Measurements from ENCODE around the gene LRRFIP1.
"Not testable (repeated sequence)": the region's sequence is repeated elsewhere in the genome, so short reads cannot be mapped to it uniquely, and the experiment has no call there.

The LRRFIP1 gene, protein sequence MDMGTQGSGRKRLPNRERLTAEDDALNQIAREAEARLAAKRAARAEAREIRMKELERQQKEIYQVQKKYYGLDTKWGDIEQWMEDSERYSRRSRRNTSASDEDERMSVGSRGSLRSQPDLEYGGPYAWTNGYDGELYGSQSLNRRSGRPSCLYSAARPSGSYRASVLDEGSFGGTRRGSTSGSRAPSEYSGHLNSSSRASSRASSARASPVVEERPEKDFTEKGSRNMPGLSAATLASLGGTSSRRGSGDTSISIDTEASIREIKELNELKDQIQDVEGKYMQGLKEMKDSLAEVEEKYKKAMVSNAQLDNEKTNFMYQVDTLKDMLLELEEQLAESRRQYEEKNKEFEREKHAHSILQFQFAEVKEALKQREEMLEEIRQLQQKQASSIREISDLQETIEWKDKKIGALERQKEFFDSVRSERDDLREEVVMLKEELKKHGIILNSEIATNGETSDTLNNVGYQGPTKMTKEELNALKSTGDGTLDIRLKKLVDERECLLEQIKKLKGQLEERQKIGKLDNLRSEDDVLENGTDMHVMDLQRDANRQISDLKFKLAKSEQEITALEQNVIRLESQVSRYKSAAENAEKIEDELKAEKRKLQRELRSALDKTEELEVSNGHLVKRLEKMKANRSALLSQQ

DNA sequence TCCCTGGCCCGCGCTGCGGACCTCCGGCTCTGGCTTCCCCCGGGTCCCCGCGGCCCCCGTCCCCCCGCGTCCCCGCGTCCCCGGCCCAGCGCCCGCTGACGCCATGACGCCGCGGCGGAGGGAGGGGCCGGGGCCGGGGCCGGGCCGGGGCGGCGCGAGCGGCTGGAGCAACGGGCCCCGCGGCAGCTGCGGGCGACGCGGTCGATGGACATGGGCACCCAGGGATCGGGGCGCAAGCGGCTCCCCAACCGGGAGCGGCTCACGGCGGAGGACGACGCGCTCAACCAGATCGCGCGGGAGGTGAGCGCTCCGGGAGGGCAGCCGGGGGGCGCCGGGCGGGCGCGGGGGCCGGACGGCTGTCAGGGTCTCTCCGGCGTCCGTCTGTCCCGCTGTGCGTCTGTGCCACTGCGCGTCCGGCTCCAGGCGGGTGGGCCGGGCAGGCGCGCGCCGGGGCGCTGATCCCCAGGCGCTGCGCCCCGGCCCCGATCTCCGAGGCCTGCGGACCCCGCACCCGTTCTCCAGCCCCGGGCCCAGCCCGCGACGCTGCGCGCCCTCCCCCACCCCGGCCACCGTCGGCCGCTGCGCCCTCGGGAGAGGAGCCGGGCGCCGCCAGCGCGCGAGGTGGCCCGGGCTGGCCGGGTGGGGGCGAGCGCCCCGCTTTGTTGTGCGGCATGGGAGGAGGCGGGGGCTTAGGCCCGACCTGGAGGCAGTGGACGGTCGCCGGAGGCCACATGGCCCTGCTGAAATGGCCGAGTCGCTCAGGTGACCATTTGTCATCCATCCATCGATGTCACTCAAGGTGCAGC is at the start of gene LRRFIP1:
Gene LRRFIP1 (plus strand): TSS at position 147 of the 806 bp plus-strand sequence. CDS start 58 bp downstream, at position 205.
- no peak for DNase-seq

DNA sequence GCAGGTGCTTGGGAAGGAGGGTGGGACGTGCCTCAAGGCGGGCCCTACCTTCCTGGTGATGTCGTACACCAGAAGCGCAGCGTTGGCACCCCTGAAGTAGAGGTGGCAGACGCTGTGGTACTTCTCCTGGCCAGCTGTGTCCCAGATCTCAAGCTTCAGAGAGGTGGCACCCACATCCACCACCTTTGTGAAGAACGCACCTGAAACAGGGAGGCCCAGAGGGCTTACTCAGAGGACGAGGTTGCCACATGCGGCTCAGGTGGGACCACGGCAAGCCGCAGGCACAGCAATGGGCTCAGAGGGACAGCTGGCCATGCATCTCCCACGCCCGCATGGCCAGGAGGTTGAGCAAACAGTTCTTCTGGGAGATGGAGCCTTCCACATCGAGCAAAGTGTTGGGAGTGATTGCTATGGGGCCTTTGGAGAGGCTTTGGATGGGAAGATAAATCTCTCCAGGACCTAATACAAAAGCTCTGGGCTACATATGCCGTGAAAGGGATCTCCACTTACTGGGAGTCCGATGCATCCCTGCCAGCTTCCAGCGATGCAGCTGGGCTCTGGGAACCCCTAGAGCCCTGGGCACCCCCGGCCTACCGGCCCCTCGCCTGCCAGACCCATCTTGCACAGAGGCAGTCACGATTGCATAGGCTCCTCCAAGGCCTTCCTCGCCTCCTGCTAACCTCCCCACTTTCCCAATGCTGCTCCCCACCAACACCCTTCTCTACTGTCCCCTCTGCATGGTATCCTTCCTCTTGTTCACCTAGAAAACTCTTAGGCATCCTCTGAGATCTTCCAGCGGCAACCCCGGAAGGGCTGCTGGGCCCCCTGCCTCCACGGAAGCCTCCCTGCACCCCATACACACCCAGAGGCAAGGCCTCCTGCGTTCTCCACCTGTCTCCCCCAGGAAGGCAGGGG is 49.2 kb upstream of the LRRFIP1 start:
- no peak for DNase-seq

GRCh38 chr2:237581326-237581725 is 46.1 kb upstream of the LRRFIP1 start:
- DNase-seq, result no peak

DNA sequence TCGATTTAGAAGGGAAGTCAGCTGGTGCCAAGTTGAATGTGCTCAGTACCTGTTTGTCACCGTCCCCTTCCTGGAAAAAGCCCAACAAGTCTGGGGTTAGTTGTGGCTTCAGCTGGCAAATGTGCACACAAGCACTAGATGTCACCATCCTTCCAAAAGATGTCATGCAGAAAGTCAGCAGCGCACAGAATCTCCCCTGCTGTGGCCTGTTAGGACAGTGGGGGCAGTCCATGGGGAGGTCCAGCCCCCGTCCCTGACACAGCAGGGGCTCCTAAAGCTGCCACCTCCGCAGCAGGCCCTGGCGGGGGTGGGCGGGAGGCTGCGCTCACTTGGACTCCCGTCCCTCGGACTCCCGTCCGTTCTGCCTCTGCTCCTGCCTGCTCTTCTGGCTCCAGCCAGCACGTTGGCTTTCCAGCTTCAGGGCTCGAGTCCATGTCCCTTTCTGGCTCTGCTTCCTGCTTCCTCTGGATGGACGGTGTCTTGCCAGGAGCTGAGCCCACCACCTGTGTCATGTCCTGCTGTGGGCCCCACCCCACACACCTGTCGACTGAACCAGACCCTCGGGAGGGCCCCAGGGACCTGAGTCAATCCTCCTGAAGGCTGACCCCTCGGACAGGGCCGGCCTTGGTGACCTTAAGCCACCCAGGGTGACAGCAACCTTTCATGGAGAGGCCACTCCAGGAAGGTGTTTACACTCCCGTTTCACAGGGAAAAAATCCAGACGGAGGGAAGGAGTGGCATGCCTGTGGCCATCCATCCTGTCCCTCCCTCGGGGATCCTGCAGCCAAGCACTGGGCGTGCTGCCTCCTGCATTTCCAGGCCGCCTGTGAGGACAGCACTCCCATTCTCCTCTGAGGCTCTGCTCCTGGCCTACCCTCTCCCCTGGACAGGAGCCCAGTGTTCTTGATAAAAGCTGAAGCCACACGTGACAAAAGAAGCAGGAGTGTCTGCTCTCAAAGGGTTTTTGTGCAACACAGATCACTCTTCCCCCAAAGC is 45.3 kb upstream of the LRRFIP1 start:
- DNase-seq, result no peak

- no peak for DNase-seq
Measured at GRCh38 chr2:237583385-237584295, 43.7 kb upstream of the LRRFIP1 start.

DNA sequence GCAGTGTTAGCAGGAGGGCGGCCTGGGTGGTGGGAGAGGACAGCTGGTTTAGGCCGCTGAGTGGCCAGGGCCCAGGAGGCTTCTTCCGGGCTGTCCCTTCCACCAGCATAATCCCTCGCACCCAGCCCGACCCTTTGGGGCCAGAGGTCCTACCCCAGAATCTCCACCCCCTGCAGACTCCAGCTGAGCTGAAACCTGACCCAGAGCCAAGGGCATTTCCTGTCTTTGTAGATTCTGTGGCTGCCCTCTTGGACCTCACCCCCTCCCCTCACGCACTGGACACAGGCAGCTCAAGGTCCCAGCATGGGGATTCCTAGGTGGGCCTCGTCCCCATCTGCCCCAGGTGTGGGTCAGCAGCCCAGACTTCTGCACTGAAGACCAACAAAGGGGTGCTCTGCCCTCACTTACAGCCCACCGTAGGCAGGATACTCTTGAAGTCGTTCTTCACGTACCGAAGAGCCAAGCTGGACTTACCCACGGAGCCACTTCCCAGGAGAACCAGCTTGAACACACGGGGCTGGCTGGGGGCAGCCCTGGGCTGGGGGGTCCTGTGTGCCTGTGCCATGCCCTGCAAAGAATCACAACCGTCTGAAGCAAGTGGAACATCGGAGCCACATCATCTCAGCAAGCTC is 41.7 kb upstream of the LRRFIP1 start:
- DNase-seq, result no peak

DNA sequence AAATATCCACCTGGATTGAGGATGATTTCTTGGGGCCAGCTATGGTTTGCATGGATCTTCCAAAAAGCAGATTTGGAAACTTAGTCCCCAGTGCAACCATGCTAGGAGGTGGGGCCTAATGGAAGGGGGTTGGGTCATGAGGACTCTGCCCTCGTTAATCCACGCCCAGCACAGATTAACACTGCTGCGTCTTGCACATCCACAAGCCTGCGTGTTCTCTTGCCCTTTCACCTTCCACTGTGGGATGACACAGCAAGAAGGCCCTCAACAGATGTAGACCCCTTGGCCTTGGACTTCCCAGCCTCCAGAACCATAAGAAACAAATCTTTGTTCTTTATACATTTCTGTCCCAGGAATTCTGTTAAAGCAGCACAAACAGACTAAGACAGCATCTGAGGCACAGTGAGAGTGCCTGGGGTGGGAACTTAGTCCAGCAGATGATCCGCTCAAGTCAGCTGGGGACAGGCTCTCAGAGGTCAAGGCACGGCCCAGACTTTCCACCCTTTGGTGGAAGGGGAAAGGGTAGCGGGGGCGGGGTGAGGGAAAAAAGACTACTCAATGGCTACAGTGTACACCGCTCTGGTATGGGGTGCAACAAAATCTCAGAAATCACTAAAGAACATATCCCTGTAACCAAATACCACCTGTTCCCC is 39.2 kb upstream of the LRRFIP1 start:
- no peak for DNase-seq

GRCh38 chr2:237590272-237591140 is 36.9 kb upstream of the LRRFIP1 start, which contains the start of gene RAB17:
TSS of gene RAB17 (minus strand) at chr2:237590734. CDS start at chr2:237586154, 4,580 bp downstream.
- DNase-seq, result no peak

- DNase-seq, result no peak
Measured at GRCh38 chr2:237591141-237591881, 36.1 kb upstream of the LRRFIP1 start.

GRCh38 chr2:237592425-237592980 is 34.9 kb upstream of the LRRFIP1 start:
- DNase-seq, result no peak

DNA sequence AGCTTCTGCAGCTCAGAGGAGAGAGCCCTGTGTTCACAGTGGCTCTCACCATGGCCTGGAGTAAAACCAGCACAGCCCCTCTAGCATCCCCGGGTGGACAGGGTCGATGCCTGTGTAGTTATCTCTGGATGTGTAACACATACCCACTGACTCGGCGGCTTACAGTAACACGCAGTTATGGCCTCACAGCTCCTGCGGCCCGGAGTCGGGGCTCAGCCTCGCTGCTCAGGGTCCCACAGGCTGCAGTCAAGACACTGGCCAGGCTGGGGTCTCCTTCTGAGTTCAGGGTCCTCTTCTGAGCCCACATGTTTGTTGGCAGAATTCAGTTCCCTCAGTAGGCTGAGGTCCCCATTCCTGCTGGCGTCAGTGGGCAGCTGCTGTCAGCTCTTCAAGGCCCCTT is 34.4 kb upstream of the LRRFIP1 start:
- DNase-seq, result no peak

GRCh38 chr2:237593596-237594320 is 33.6 kb upstream of the LRRFIP1 start:
- no peak for DNase-seq

GRCh38 chr2:237594514-237594871 is 32.9 kb upstream of the LRRFIP1 start:
- DNase-seq, result no peak

DNA sequence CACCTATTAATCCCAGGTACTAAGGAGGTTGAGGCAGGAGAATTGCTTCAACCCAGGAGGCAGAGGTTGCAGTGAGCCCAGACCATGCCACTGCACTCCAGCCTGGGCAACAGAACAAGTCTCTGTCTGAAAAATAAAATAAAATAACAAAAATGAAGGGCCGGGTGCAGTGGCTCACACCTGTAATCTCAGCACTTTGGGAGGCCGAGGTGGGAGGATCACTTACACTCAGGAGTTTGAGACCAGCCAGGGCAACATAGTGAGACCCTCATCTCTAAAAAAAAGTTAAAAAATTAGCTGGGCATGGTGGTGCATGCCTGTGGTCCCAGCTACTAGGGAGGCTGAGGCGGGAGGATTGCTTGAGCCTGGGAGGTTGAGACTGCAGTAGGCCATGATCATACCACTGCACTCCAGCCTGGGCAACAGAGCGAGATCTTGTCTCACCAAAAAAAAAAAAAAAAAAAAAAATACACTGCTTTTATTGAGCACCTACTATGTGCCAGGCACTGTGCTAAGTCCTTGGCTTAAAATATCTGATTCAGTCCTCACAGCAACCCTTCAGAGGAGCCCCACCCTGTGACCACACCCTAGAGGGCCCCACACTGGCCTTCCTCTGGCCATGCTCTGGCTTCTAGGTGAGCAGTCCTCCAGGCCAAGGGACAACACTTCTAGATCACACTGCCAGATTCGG is 31.4 kb upstream of the LRRFIP1 start:
- DNase-seq, result not testable (repeated sequence)

DNA sequence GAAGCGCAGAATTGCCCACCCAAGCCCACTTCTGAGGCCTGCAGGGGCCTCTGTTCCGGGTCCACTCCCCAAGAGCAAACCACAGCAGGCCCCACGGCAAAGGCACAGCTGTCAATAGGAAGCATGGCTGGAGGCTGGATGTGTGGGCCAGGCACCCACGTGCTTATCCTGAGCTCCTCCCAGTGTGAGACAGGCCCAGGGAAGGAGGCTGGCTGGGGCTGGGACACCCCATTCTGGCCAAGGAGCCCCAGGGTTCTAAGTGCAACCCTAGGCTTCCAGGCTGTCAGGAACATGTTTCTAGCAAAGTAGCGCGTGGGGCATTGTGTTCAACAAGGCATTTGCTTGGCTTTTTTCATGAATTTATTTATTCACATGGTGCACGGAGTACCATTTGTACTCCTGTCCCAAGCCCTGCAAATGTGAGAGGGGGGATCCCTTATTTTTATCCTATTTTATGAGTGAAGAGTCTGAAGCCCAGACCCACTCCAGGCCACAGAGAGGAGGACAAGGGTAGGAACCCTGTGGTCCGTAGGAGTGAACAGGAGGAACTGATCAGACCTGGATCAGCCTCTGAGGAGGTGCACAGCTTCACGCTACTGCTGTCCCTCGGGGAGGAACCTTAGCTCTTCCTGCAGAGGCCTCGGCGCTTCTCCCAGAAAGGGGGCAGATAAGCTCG is 30.7 kb upstream of the LRRFIP1 start:
- DNase-seq, result no peak

Data from T1000 (cell line).